ENCODE results near the gene TYR. TPM values are rescaled to one million over a fixed set of nuclear protein-coding genes. Genes with fewer than 3 reads are reported as not detected.
A peak's percentile ranks its signal among the peaks of the same experiment; 100 is the strongest.
"Not testable (repeated sequence)": the region's sequence is repeated elsewhere in the genome, so short reads cannot be mapped to it uniquely, and the experiment has no call there.

The TYR gene
- total RNA-seq (2014; rRNA removed; shearing (Covaris generic)): not detected in 2 replicates
- not detected in 2 replicates for polyA plus RNA-seq (2015; cell fraction: cytosol; rRNA removed)
- not detected in 2 replicates for polyA plus RNA-seq (2015; cell fraction: nucleus; rRNA removed)

- DNase-seq (ENCODE audit: low read depth): no peak
Observed at GRCh38 chr11:89177691-89178231, at the start of gene TYR. TYR (plus strand) TSS chr11:89177875; CDS start chr11:89177954, 79 bp downstream.

GRCh38 chr11:89136606-89137005 lies 41.1 kb upstream of the TYR start:
- DNase-seq (ENCODE audit: low read depth): no peak

GRCh38 chr11:89147229-89147628 lies 30.4 kb upstream of the TYR start:
- DNase-seq (ENCODE audit: low read depth): no peak

- DNase-seq (ENCODE audit: low read depth): no peak
Observed at GRCh38 chr11:89159974-89160373, 17.7 kb upstream of the TYR start.

- no peak for DNase-seq (ENCODE audit: low read depth)
Observed at GRCh38 chr11:89161949-89162348, 15.7 kb upstream of the TYR start.

GRCh38 chr11:89163686-89164085 lies 14.0 kb upstream of the TYR start:
- no peak for DNase-seq (ENCODE audit: low read depth)

GRCh38 chr11:89168396-89168795 lies 9.3 kb upstream of the TYR start:
- DNase-seq (ENCODE audit: low read depth): peak; percentile 25

GRCh38 chr11:89175796-89176195 lies 1.9 kb upstream of the TYR start:
- DNase-seq (ENCODE audit: low read depth): no peak

- DNase-seq (ENCODE audit: low read depth): no peak
Observed at GRCh38 chr11:89176938-89177337, 737 bp upstream of the TYR start.

- DNase-seq (ENCODE audit: low read depth): no peak
Observed at GRCh38 chr11:89181111-89181510, 3.4 kb downstream of the TYR start.

- no peak for DNase-seq (ENCODE audit: low read depth)
Observed at GRCh38 chr11:89182773-89183518, 5.3 kb downstream of the TYR start.

GRCh38 chr11:89184021-89184420 lies 6.3 kb downstream of the TYR start:
- peak; percentile 15 for DNase-seq (ENCODE audit: low read depth)

- DNase-seq (ENCODE audit: low read depth): no peak
Observed at GRCh38 chr11:89189776-89190175, 12.1 kb downstream of the TYR start.

- DNase-seq (ENCODE audit: low read depth): no peak
Observed at GRCh38 chr11:89201138-89201537, 23.5 kb downstream of the TYR start.

GRCh38 chr11:89203814-89204213 lies 26.1 kb downstream of the TYR start:
- no peak for DNase-seq (ENCODE audit: low read depth)

GRCh38 chr11:89205378-89205777 lies 27.7 kb downstream of the TYR start:
- DNase-seq (ENCODE audit: low read depth): peak; percentile 17

- DNase-seq (ENCODE audit: low read depth): no peak
Observed at GRCh38 chr11:89220684-89221339, 43.1 kb downstream of the TYR start.

GRCh38 chr11:89235083-89235482 lies 57.4 kb downstream of the TYR start:
- no peak for DNase-seq (ENCODE audit: low read depth)

GRCh38 chr11:89235976-89236375 lies 58.3 kb downstream of the TYR start:
- DNase-seq (ENCODE audit: low read depth): no peak

GRCh38 chr11:89247007-89247406 lies 69.3 kb downstream of the TYR start:
- DNase-seq (ENCODE audit: low read depth): not testable (repeated sequence)

- DNase-seq (ENCODE audit: low read depth): peak; percentile 34
Observed at GRCh38 chr11:89249196-89249595, 71.5 kb downstream of the TYR start.

- not testable (repeated sequence) for DNase-seq (ENCODE audit: low read depth)
Observed at GRCh38 chr11:89261483-89261882, 83.8 kb downstream of the TYR start.
